HCT116 (cell line): ENCODE measurements around the gene SEC22C. TPM values are rescaled to one million over a fixed set of nuclear protein-coding genes. Genes with fewer than 3 reads are reported as not detected.

Experiments used
- ATAC-seq: fragments of 200-7000 bp; cut with Tn5 transposase; 2 replicates; pipeline ENCODE4 v1.9.1; 2020; ENCODE audit warnings: mild to moderate bottlenecking, moderate library complexity
- BruUV-seq: library from RNA; stranded (reverse); fragments of 400-500 nt; replicated peaks from 2 replicates; lab custom pipeline; 2021; lab: Mats Ljungman, UMichigan
- CTCF ChIA-PET: fragments of 300-600 bp; sonication (Branson Sonifier 250); formaldehyde crosslinking; loops from one replicate; lab custom pipeline; 2021; ENCODE audit warnings: antibody characterized with exemption; lab: Charles Lee
- POLR2A ChIA-PET: fragments of 300-600, 350-600 bp; sonication (Branson Sonifier 250); formaldehyde crosslinking; loops from one replicate; lab custom pipeline; 2021; ENCODE audit warnings: antibody characterized with exemption; lab: Charles Lee
- RAD21 ChIA-PET, 2 experiments: fragments of 300-600 bp; sonication (Branson Sonifier 250); formaldehyde crosslinking; loops; one replicate each; lab custom pipeline; 2023; ENCODE audit warnings: low total read pairs in 2 of 2; ENCODE audit not compliant: uncharacterized antibody in 2 of 2, unreplicated experiment in 2 of 2, low non-redundant PET in 1 of 2; lab: Charles Lee
- DNase-seq: peaks from one replicate; pipeline ENCODE4 v3.0.0-alpha.2; 2010; ENCODE audit warnings: low read depth, low spot score
- H2AFZ ChIP-seq: fragments of 200-600 bp; shearing (Covaris generic), sonication (generic); 2 replicates; pipeline ENCODE4 v1.6.1; 2017; ENCODE audit warnings: low read depth, mixed run types, mixed read lengths, antibody characterized with exemption, low read length; ENCODE audit not compliant: poor library complexity, severe bottlenecking
- H3K27ac ChIP-seq: 2 replicates; pipeline ENCODE4 v1.5.1; 2012; ENCODE audit warnings: low read depth, low read length
- H3K27me3 ChIP-seq: fragments of 200-600 bp; sonication (generic); 2 replicates; pipeline ENCODE4 v1.6.1; 2016; ENCODE audit warnings: mixed run types, low read length, mixed read lengths; ENCODE audit not compliant: insufficient read depth
- H3K36me3 ChIP-seq, 2 experiments: fragments of 200-500 bp in 1 of 2; fragments of 200-600 bp in 1 of 2; sonication (Bioruptor generic) in 1 of 2; sonication (generic) in 1 of 2; 2 replicates each; pipeline versions ENCODE4 v1.5.1 to v1.6.1; 2014 to 2016; ENCODE audit warnings: low read length in 2 of 2, inconsistent platforms in 1 of 2, mixed read lengths in 1 of 2, mixed run types in 1 of 2; ENCODE audit not compliant: insufficient read depth in 2 of 2, control insufficient read depth in 1 of 2
- H3K4me1 ChIP-seq, 2 experiments: fragments of 200-600 bp in 1 of 2; sonication (generic) in 1 of 2; 2 replicates each; pipeline versions ENCODE4 v1.5.1 to v1.6.1; 2012 to 2017; ENCODE audit warnings: low read length in 2 of 2, inconsistent platforms in 1 of 2, mild to moderate bottlenecking in 1 of 2, mixed read lengths in 1 of 2, mixed run types in 1 of 2, moderate library complexity in 1 of 2; ENCODE audit not compliant: insufficient read depth in 2 of 2, control insufficient read depth in 1 of 2
- H3K4me2 ChIP-seq: fragments of 200-600 bp; sonication (generic); 2 replicates; pipeline ENCODE4 v1.6.1; 2017; ENCODE audit warnings: mixed run types, low read length, mixed read lengths
- H3K4me3 ChIP-seq, 2 experiments: fragments of 200-600 bp in 1 of 2; sonication (generic) in 1 of 2; replicated peaks in 1 of 2; 2 replicates each; pipeline ENCODE4 v1.5.1; 2011 to 2016; ENCODE audit warnings: low read length in 2 of 2, control low read depth in 1 of 2, low read depth in 1 of 2, mild to moderate bottlenecking in 1 of 2, mixed read lengths in 1 of 2, mixed run types in 1 of 2
- H3K79me2 ChIP-seq: fragments of 200-600 bp; sonication (generic); 2 replicates; pipeline ENCODE4 v1.6.1; 2017; ENCODE audit warnings: mild to moderate bottlenecking, mixed run types, low read length, moderate library complexity, mixed read lengths; ENCODE audit not compliant: insufficient read depth
- H3K9ac ChIP-seq: fragments of 200-600 bp; sonication (generic); 2 replicates; pipeline ENCODE4 v1.6.1; 2016; ENCODE audit warnings: low read length, mixed read lengths
- H3K9me2 ChIP-seq: fragments of 200-600 bp; sonication (generic), shearing (Covaris generic); 2 replicates; pipeline ENCODE4 v1.6.1; 2017; ENCODE audit warnings: mixed run types, mild to moderate bottlenecking, moderate library complexity; ENCODE audit not compliant: insufficient read depth
- H3K9me3 ChIP-seq, 2 experiments: fragments of 200-500 bp in 1 of 2; fragments of 200-600 bp in 1 of 2; sonication (Bioruptor generic) in 1 of 2; sonication (generic) in 1 of 2; 2 replicates each; pipeline ENCODE4 v1.6.1; 2014 to 2017; ENCODE audit warnings: low read length in 2 of 2, mixed read lengths in 2 of 2, inconsistent platforms in 1 of 2, low read depth in 1 of 2, mild to moderate bottlenecking in 1 of 2, mixed run types in 1 of 2, moderate library complexity in 1 of 2; ENCODE audit not compliant: control insufficient read depth in 1 of 2, insufficient read depth in 1 of 2
- H4K20me1 ChIP-seq: fragments of 200-600 bp; sonication (generic), shearing (Covaris generic); 2 replicates; pipeline ENCODE4 v1.6.1; 2017; ENCODE audit warnings: mixed run types, mild to moderate bottlenecking, moderate library complexity; ENCODE audit not compliant: insufficient read depth
- POLR2AphosphoS5 ChIP-seq: IDR thresholded peaks from 2 replicates; pipeline ENCODE4 v1.6.1; 2011; ENCODE audit warnings: mild to moderate bottlenecking, low read depth, low read length, moderate library complexity
- SIN3A ChIP-seq: IDR thresholded peaks from 2 replicates; pipeline ENCODE4 v1.6.1; 2012; ENCODE audit warnings: low read depth
- TCF7L2 ChIP-seq: IDR thresholded peaks from 2 replicates; pipeline ENCODE4 v1.7.0; 2011; ENCODE audit warnings: borderline replicate concordance, inconsistent platforms; ENCODE audit not compliant: insufficient read depth, insufficient read length; ENCODE audit errors: extremely low read depth
- ZFX ChIP-seq: fragments of 450-650 bp; IDR thresholded peaks from 2 replicates; pipeline ENCODE4 v1.6.1; 2017
- intact Hi-C: fragments of 100-400 bp; cut with micrococcal nuclease; formaldehyde crosslinking; loops from 2 replicates; pipeline ENCODE4 v1.10.0; 2022
- total RNA-seq: library from RNA; stranded (reverse); gene quantifications from one replicate; pipeline ENCODE4 v1.2.1, GENCODE V29; 2021; ENCODE audit not compliant: unreplicated experiment
- TF ChIP-seq, protein P1 (sequence below): IDR thresholded peaks from 2 replicates; pipeline ENCODE4 v1.6.1; 2011; ENCODE audit warnings: mild to moderate bottlenecking, low read length, moderate library complexity; ENCODE audit not compliant: insufficient replicate concordance; ENCODE audit errors: extremely low read depth
- TF ChIP-seq, protein P2 (sequence below), 3 experiments: fragments of 200-600 bp in 1 of 3; sonication (generic) in 1 of 3; IDR thresholded peaks in 2 of 3; conservative IDR thresholded peaks in 1 of 3; 2 replicates each; pipeline ENCODE4 v1.5.1; 2012 to 2017; ENCODE audit warnings: low read depth in 2 of 3, low read length in 2 of 3, antibody characterized with exemption in 1 of 3, borderline replicate concordance in 1 of 3, control low read depth in 1 of 3, mild to moderate bottlenecking in 1 of 3, mixed read lengths in 1 of 3, mixed run types in 1 of 3, moderate library complexity in 1 of 3; ENCODE audit not compliant: insufficient read depth in 1 of 3
- TF ChIP-seq, protein P3 (sequence below): IDR thresholded peaks from 2 replicates; pipeline ENCODE4 v1.6.1; 2012; ENCODE audit warnings: low read depth

SEC22C gene
- total RNA-seq, 1 experiment from 2014 or later: 43.4 TPM

- H3K9me3 ChIP-seq: no peaks in the 10 kb centered on the region
- TF ChIP-seq SIN3A: no peak
- TF ChIP-seq, protein P1, sequence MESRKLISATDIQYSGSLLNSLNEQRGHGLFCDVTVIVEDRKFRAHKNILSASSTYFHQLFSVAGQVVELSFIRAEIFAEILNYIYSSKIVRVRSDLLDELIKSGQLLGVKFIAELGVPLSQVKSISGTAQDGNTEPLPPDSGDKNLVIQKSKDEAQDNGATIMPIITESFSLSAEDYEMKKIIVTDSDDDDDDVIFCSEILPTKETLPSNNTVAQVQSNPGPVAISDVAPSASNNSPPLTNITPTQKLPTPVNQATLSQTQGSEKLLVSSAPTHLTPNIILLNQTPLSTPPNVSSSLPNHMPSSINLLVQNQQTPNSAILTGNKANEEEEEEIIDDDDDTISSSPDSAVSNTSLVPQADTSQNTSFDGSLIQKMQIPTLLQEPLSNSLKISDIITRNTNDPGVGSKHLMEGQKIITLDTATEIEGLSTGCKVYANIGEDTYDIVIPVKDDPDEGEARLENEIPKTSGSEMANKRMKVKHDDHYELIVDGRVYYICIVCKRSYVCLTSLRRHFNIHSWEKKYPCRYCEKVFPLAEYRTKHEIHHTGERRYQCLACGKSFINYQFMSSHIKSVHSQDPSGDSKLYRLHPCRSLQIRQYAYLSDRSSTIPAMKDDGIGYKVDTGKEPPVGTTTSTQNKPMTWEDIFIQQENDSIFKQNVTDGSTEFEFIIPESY: no peak
- no peak for TF ChIP-seq TCF7L2
- TF ChIP-seq, protein P2, sequence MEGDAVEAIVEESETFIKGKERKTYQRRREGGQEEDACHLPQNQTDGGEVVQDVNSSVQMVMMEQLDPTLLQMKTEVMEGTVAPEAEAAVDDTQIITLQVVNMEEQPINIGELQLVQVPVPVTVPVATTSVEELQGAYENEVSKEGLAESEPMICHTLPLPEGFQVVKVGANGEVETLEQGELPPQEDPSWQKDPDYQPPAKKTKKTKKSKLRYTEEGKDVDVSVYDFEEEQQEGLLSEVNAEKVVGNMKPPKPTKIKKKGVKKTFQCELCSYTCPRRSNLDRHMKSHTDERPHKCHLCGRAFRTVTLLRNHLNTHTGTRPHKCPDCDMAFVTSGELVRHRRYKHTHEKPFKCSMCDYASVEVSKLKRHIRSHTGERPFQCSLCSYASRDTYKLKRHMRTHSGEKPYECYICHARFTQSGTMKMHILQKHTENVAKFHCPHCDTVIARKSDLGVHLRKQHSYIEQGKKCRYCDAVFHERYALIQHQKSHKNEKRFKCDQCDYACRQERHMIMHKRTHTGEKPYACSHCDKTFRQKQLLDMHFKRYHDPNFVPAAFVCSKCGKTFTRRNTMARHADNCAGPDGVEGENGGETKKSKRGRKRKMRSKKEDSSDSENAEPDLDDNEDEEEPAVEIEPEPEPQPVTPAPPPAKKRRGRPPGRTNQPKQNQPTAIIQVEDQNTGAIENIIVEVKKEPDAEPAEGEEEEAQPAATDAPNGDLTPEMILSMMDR (IDR thresholded peaks at IDR 0.05 in 2 of 3, conservative IDR thresholded peaks at IDR 0.05 in 1 of 3; ENCODE audit: borderline replicate concordance in 1 of 3, insufficient read depth in 1 of 3, low read depth in 2 of 3, low read length in 2 of 3): 0 out of 6 replicates have a peak, but pooled peaks of 1 of the 3 experiments have one; percentile 10
- TF ChIP-seq, protein P3, sequence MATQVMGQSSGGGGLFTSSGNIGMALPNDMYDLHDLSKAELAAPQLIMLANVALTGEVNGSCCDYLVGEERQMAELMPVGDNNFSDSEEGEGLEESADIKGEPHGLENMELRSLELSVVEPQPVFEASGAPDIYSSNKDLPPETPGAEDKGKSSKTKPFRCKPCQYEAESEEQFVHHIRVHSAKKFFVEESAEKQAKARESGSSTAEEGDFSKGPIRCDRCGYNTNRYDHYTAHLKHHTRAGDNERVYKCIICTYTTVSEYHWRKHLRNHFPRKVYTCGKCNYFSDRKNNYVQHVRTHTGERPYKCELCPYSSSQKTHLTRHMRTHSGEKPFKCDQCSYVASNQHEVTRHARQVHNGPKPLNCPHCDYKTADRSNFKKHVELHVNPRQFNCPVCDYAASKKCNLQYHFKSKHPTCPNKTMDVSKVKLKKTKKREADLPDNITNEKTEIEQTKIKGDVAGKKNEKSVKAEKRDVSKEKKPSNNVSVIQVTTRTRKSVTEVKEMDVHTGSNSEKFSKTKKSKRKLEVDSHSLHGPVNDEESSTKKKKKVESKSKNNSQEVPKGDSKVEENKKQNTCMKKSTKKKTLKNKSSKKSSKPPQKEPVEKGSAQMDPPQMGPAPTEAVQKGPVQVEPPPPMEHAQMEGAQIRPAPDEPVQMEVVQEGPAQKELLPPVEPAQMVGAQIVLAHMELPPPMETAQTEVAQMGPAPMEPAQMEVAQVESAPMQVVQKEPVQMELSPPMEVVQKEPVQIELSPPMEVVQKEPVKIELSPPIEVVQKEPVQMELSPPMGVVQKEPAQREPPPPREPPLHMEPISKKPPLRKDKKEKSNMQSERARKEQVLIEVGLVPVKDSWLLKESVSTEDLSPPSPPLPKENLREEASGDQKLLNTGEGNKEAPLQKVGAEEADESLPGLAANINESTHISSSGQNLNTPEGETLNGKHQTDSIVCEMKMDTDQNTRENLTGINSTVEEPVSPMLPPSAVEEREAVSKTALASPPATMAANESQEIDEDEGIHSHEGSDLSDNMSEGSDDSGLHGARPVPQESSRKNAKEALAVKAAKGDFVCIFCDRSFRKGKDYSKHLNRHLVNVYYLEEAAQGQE: no peak
- TF ChIP-seq POLR2AphosphoS5: no peak
- TF ChIP-seq ZFX: peak; percentile 62
- TF ChIP-seq, all 23 proteins: peak for 2
- H3K4me2 ChIP-seq: peak overlapping the region; percentile 89
- H3K9ac ChIP-seq: peak overlapping the region; percentile 89
- H4K20me1 ChIP-seq: no peaks in the 10 kb centered on the region
- BruUV-seq: no TSS peak
- no peak overlapping the region for H2AFZ ChIP-seq
- no peaks in the 10 kb centered on the region for H3K9me2 ChIP-seq
- H3K36me3 ChIP-seq: 0 out of 4 replicates have a peak, but pooled peaks cover 0 to 3% of the 10 kb centered on the region in 2 experiments
- H3K27ac ChIP-seq: peak overlapping the region; percentile 81
- peaks cover 7 to 30% of the 10 kb centered on the region in 2 experiments; a peak in 3 of 4 replicates for H3K4me1 ChIP-seq
- CTCF ChIA-PET: interaction anchor here (1.0 to 1.5 kb wide), 6 partner anchors 8 to 371 kb away, joined by 3 to 9 read pairs (median 4); partner anchors contain the start of gene SS18L2
- RAD21 ChIA-PET: no interaction called here
- ATAC-seq (peak; percentile 42), DNase-seq (no peak)
- peaks cover 53% of the 10 kb centered on the region for H3K79me2 ChIP-seq
- H3K4me3 ChIP-seq: peak overlapping the region; percentile 75 to 85
- intact Hi-C loops: loop anchor here (5.0 kb wide), 1 partner anchor 51 kb away; the partner anchor contains the start of gene ZBTB47
- POLR2A ChIA-PET: interaction anchor here (1.0 to 1.8 kb wide), 6 partner anchors 7 to 51 kb away, joined by 3 to 16 read pairs (median 4); partner anchors contain the start of gene SS18L2
- no peaks in the 10 kb centered on the region for H3K27me3 ChIP-seq
Observed at GRCh38 chr3:42600958-42601675, 19.4 kb upstream of the SEC22C start.
